HCT116 (cell line): ENCODE results near the gene UPF2.

Experiments used
- CBX3 ChIP-seq: IDR thresholded peaks from 2 replicates; pipeline ENCODE4 v1.6.1; 2012; ENCODE audit warnings: low read depth
- CEBPB ChIP-seq: IDR thresholded peaks from 2 replicates; pipeline ENCODE4 v1.6.1; 2012; ENCODE audit warnings: low read depth
- CTCF ChIP-seq, 3 experiments: fragments of 200-600 bp in 1 of 3; sonication (generic) in 1 of 3; IDR thresholded peaks in 2 of 3; conservative IDR thresholded peaks in 1 of 3; 2 replicates each; pipeline ENCODE4 v1.5.1; 2012 to 2017; ENCODE audit warnings: low read depth in 2 of 3, low read length in 2 of 3, antibody characterized with exemption in 1 of 3, borderline replicate concordance in 1 of 3, control low read depth in 1 of 3, mild to moderate bottlenecking in 1 of 3, mixed read lengths in 1 of 3, mixed run types in 1 of 3, moderate library complexity in 1 of 3; ENCODE audit not compliant: insufficient read depth in 1 of 3
- EZH2 ChIP-seq: fragments of 200-600 bp; sonication (generic); IDR thresholded peaks from 2 replicates; pipeline ENCODE4 v1.6.1; 2017; ENCODE audit warnings: antibody characterized with exemption, mixed run types
- SRF ChIP-seq: IDR thresholded peaks from 2 replicates; pipeline ENCODE4 v1.6.1; 2012; ENCODE audit warnings: low read depth
- TCF7L2 ChIP-seq: IDR thresholded peaks from 2 replicates; pipeline ENCODE4 v1.7.0; 2011; ENCODE audit warnings: borderline replicate concordance, inconsistent platforms; ENCODE audit not compliant: insufficient read depth, insufficient read length; ENCODE audit errors: extremely low read depth
- YY1 ChIP-seq: IDR thresholded peaks from 2 replicates; pipeline ENCODE4 v1.6.1; 2011; ENCODE audit warnings: low read length, low read depth, moderate library complexity, mild to moderate bottlenecking; ENCODE audit not compliant: insufficient replicate concordance; ENCODE audit errors: extremely low read depth

DNA sequence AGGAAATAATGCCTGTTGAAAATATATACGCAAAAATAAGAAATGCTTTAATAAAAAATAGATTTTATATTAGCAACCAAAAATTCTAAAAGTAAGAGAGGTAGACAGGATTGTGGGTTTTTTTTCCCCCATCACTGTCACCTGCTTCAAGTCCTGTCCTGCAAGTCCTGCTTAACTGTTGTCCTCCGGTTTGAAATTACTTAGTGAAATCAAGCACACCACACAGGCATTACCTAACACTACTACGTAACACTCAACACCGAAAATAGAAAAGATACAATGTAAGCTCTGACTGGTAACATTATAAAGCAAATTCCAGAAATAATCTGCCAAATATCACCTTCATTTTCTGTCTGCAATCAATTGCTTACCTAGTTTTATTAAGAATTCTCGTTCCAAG, 90.9 kb downstream of the UPF2 start:
- no peak for TF ChIP-seq EZH2
- TF ChIP-seq CTCF (IDR thresholded peaks at IDR 0.05 in 2 of 3, conservative IDR thresholded peaks at IDR 0.05 in 1 of 3; ENCODE audit: borderline replicate concordance in 1 of 3, insufficient read depth in 1 of 3, low read depth in 2 of 3, low read length in 2 of 3) = no peak
- no peak for TF ChIP-seq CEBPB
- no peak for TF ChIP-seq CBX3
- TF ChIP-seq TCF7L2 = no peak
- no peak for TF ChIP-seq SRF
- TF ChIP-seq YY1 = no peak
